GM12878 (cell line): ENCODE results near the gene LRRTM1. TPM values are rescaled to one million over a fixed set of nuclear protein-coding genes. Genes with fewer than 3 reads are reported as not detected.

Source experiments
- ATAC-seq: fragments of 200-7000 bp; cut with Tn5 transposase; 3 replicates; pipeline ENCODE4 v1.9.1; 2020; ENCODE audit warnings: mild to moderate bottlenecking, moderate library complexity
- BruUV-seq: library from RNA; stranded (reverse); fragments of 400-500 nt; replicated peaks from 2 replicates; lab custom pipeline; 2021; lab: Mats Ljungman, UMichigan
- CTCF ChIA-PET: fragments of 300-600 bp; sonication (Branson Sonifier 250); formaldehyde crosslinking; extraction: SDS; loops from one replicate; lab custom pipeline; 2021; ENCODE audit warnings: inconsistent platforms; lab: Yijun Ruan, JAX
- POLR2A ChIA-PET: fragments of 350-600 bp; formaldehyde crosslinking; extraction: SDS; loops from one replicate; lab custom pipeline; 2021; ENCODE audit warnings: inconsistent platforms; lab: Charles Lee
- RAD21 ChIA-PET: fragments of 300-600 bp; sonication (Branson Sonifier 250); formaldehyde crosslinking; loops from one replicate; lab custom pipeline; 2023; ENCODE audit warnings: antibody characterized with exemption; ENCODE audit not compliant: unreplicated experiment; lab: Charles Lee
- SMC1A ChIA-PET: fragments of 300-600 bp; sonication (Branson Sonifier 250); formaldehyde crosslinking; loops from one replicate; lab custom pipeline; 2023; ENCODE audit not compliant: unreplicated experiment, uncharacterized antibody; lab: Charles Lee
- DNase-seq: peaks from one replicate; pipeline ENCODE4 v3.0.0-alpha.2; 2011; ENCODE audit warnings: low read depth, low spot score
- FAIRE-seq: peaks from 3 replicates; lab custom pipeline; 2011; peaks lifted over from hg19 to GRCh38; lab: Jason Lieb, UNC
- H2AFZ ChIP-seq: 2 replicates; pipeline ENCODE4 v1.6.0; 2011; ENCODE audit warnings: low read depth, low read length, control low read depth; ENCODE audit not compliant: control insufficient read depth
- H3K27ac ChIP-seq: 2 replicates; pipeline ENCODE4 v1.5.1; 2011; ENCODE audit warnings: control low read depth; ENCODE audit not compliant: control insufficient read depth, insufficient read depth
- H3K27me3 ChIP-seq, 2 experiments: replicated peaks in 1 of 2; 2 replicates each; pipeline versions ENCODE4 v1.6.0 to v1.6.1; 2011; ENCODE audit warnings: low read length in 1 of 2; ENCODE audit not compliant: control insufficient read depth in 2 of 2, insufficient read depth in 2 of 2
- H3K36me3 ChIP-seq, 2 experiments: 2 replicates each; pipeline ENCODE4 v1.5.1; 2011; ENCODE audit warnings: low read length in 1 of 2; ENCODE audit not compliant: control insufficient read depth in 2 of 2, insufficient read depth in 2 of 2
- H3K4me1 ChIP-seq: 2 replicates; pipeline ENCODE4 v1.6.1; 2011; ENCODE audit warnings: mild to moderate bottlenecking, low read length, moderate library complexity, mixed read lengths; ENCODE audit not compliant: control insufficient read depth, insufficient read depth
- H3K4me2 ChIP-seq: 2 replicates; pipeline ENCODE4 v1.6.0; 2011; ENCODE audit warnings: control low read depth; ENCODE audit not compliant: control insufficient read depth, insufficient read depth
- H3K4me3 ChIP-seq: fragments of 200-600 bp; sonication (generic); 2 replicates; pipeline ENCODE4 v1.5.1; 2016
- H3K79me2 ChIP-seq: 2 replicates; pipeline ENCODE4 v1.6.0; 2011; ENCODE audit warnings: low read length; ENCODE audit not compliant: control insufficient read depth, insufficient read depth
- H3K9ac ChIP-seq: 2 replicates; pipeline ENCODE4 v1.8.0; 2011; ENCODE audit warnings: low read length, control low read depth, mixed read lengths; ENCODE audit not compliant: control insufficient read depth, insufficient read depth
- H3K9me3 ChIP-seq: replicated peaks from 3 replicates; pipeline ENCODE4 v1.5.1; 2011; ENCODE audit warnings: mild to moderate bottlenecking, low read length; ENCODE audit not compliant: control insufficient read depth, insufficient read depth
- H4K20me1 ChIP-seq: 2 replicates; pipeline ENCODE4 v1.6.0; 2011; ENCODE audit not compliant: control insufficient read depth, insufficient read depth
- CBX3 ChIP-seq: fragments of 200-600 bp; sonication (generic); IDR thresholded peaks from 2 replicates; pipeline ENCODE4 v1.6.1; 2016; ENCODE audit warnings: low read depth, borderline replicate concordance
- EGR1 ChIP-seq, 2 experiments: IDR thresholded peaks; 1 replicate in 1 of 2; 2 replicates in 1 of 2; pipeline ENCODE4 v1.6.1; 2011 to 2012; ENCODE audit warnings: low read depth in 2 of 2, low read length in 2 of 2, borderline replicate concordance in 1 of 2, mild to moderate bottlenecking in 1 of 2, moderate library complexity in 1 of 2
- HDAC2 ChIP-seq: fragments of 200-600 bp; sonication (generic); IDR thresholded peaks from 2 replicates; pipeline ENCODE4 v1.6.1; 2017
- KAT2A ChIP-seq: conservative IDR thresholded peaks from 2 replicates; pipeline ENCODE4 v1.6.1; 2011; ENCODE audit warnings: low read depth, low read length; ENCODE audit not compliant: control insufficient read depth
- KLF5 ChIP-seq: fragments of 450-650 bp; IDR thresholded peaks from 2 replicates; pipeline ENCODE4 v1.6.1; 2014; ENCODE audit warnings: mild to moderate bottlenecking; ENCODE audit not compliant: partially characterized antibody
- MEF2A ChIP-seq: IDR thresholded peaks from 2 replicates; pipeline ENCODE4 v1.6.1; 2011; ENCODE audit warnings: low read depth, mild to moderate bottlenecking, low read length, moderate library complexity; ENCODE audit not compliant: insufficient read depth
- MTA2 ChIP-seq: fragments of 450-650 bp; IDR thresholded peaks from 2 replicates; pipeline ENCODE4 v1.6.1; 2016; ENCODE audit warnings: low read depth, mild to moderate bottlenecking, moderate library complexity
- NRF1 ChIP-seq: conservative IDR thresholded peaks from 2 replicates; pipeline ENCODE4 v1.6.1; 2011; ENCODE audit warnings: mild to moderate bottlenecking, low read depth, low read length, improper control_type of control experiment
- PKNOX1 ChIP-seq: fragments of 450-650 bp; IDR thresholded peaks from 2 replicates; pipeline ENCODE4 v1.6.1; 2016; ENCODE audit warnings: mild to moderate bottlenecking
- RBBP5 ChIP-seq: fragments of 200-600 bp; sonication (generic); conservative IDR thresholded peaks from 2 replicates; pipeline ENCODE4 v1.6.1; 2016
- RCOR1 ChIP-seq: conservative IDR thresholded peaks from 2 replicates; pipeline ENCODE4 v1.6.1; 2012; ENCODE audit warnings: low read depth, low read length, improper control_type of control experiment
- SREBF1 ChIP-seq: IDR thresholded peaks from 2 replicates; pipeline ENCODE4 v1.6.1; 2012; ENCODE audit warnings: mild to moderate bottlenecking, low read length
- SREBF2 ChIP-seq: IDR thresholded peaks from 2 replicates; pipeline ENCODE4 v1.6.1; 2012; ENCODE audit warnings: mild to moderate bottlenecking, low read length
- SRF ChIP-seq, 2 experiments: IDR thresholded peaks; 2 replicates each; pipeline ENCODE4 v1.6.1; 2011; ENCODE audit warnings: low read depth in 2 of 2, low read length in 2 of 2, mild to moderate bottlenecking in 1 of 2, moderate library complexity in 1 of 2
- SUPT20H ChIP-seq: IDR thresholded peaks from 2 replicates; pipeline ENCODE4 v1.6.1; 2011; ENCODE audit warnings: low read depth, mild to moderate bottlenecking, low read length, moderate library complexity, borderline replicate concordance; ENCODE audit not compliant: control insufficient read depth
- TBL1XR1 ChIP-seq: IDR thresholded peaks from 2 replicates; pipeline ENCODE4 v1.6.1; 2012; ENCODE audit warnings: low read depth, low read length, improper control_type of control experiment
- ZNF24 ChIP-seq: fragments of 450-650 bp; IDR thresholded peaks from 2 replicates; pipeline ENCODE4 v1.6.1; 2017; ENCODE audit warnings: antibody characterized with exemption, mild to moderate bottlenecking
- ZNF274 ChIP-seq: IDR thresholded peaks from one replicate; pipeline ENCODE4 v1.8.0; 2011; ENCODE audit not compliant: insufficient read length, insufficient read depth
- WGBS: methylation state at CpG from one replicate; pipeline ENCODE4 v1.1.6; 2016; ENCODE audit warnings: low lambda C conversion rate; ENCODE audit not compliant: insufficient replicate concordance, insufficient coverage; ENCODE audit errors: missing lambda C conversion rate; 5-methylcytosine and 5-hydroxymethylcytosine counted together
- in situ Hi-C: fragments of 300-500 bp; cut with MboI; formaldehyde crosslinking; loops from 9 replicates; pipeline ENCODE4 v1.14.3; 2018; ENCODE audit warnings: mixed read lengths
- intact Hi-C: fragments of 100-400 bp; cut with micrococcal nuclease; formaldehyde crosslinking; loops from one replicate; pipeline ENCODE4 v1.14.2; 2022; ENCODE audit not compliant: unreplicated experiment
- polyA plus RNA-seq, 11 experiments: library from polyadenylated mRNA; depleted of rRNA in 4 of 11; unstranded in 6 of 11; stranded (reverse) in 5 of 11; fragments of >200 nt; fragmentation: Nextera tagmentation in 4 of 11; fragmentation: Illumina TruSeq in 1 of 11; extraction: Ambion mirVana in 4 of 11; extraction: Trizol in 1 of 11; gene quantifications; 1 replicate in 1 of 11; 2 replicates in 10 of 11; pipeline versions ENCODE4 v1.2.1 to v1.2.3, GENCODE V29; 2011 to 2016; ENCODE audit warnings: inconsistent platforms in 2 of 11, missing spikeins in 2 of 11, low read depth in 1 of 11
- total RNA-seq, 4 experiments: library from RNA; depleted of rRNA in 3 of 4; stranded (reverse); fragments of >200 nt in 3 of 4; fragmentation: Illumina TruSeq in 1 of 4; extraction: Trizol in 1 of 4; gene quantifications; 2 replicates each; pipeline versions ENCODE4 v1.2.1 to v1.2.3, GENCODE V29; 2013 to 2021

The LRRTM1 gene
- total and polyA plus RNA-seq, 10 of the 15 experiments (the other 5 are each of a cell fraction or from before 2014, with no cell fraction given): not detected

GRCh38 chr2:80351231-80351630, 46.7 kb upstream of the LRRTM1 start:
- ChIA-PET RAD21 (no interaction called here), SMC1A (interaction anchor here (0.9 to 1.6 kb wide), 9 partner anchors 12 to 146 kb away, joined by 3 to 6 read pairs (median 3); no protein-coding TSS in a partner anchor), POLR2A (interaction anchor here (0.9 kb wide), 1 partner anchor 147 kb away, joined by 3 read pairs; no protein-coding TSS in a partner anchor), CTCF (interaction anchor here (1.6 to 1.7 kb wide), 2 partner anchors 12 to 25 kb away, joined by 5 read pairs; no protein-coding TSS in a partner anchor)
- H3K4me1 ChIP-seq: no peaks in the 10 kb centered on the region
- WGBS: 52% methylated on average over 3 of the region's 3 CpGs
- no peak overlapping the region for H2AFZ ChIP-seq
- no peak overlapping the region for H3K27ac ChIP-seq
- H3K9me3 ChIP-seq: no peaks in the 10 kb centered on the region
- intact Hi-C loops (no loop called here), in situ Hi-C loops (no loop called here)
- H3K79me2 ChIP-seq: no peaks in the 10 kb centered on the region
- H3K36me3 ChIP-seq: no peaks in the 10 kb centered on the region
- no peaks in the 10 kb centered on the region for H4K20me1 ChIP-seq
- FAIRE-seq: no peak
- no peak for DNase-seq
- H3K4me3 ChIP-seq: no peak overlapping the region
- H3K9ac ChIP-seq: no peak overlapping the region
- no peaks in the 10 kb centered on the region for H3K27me3 ChIP-seq
- BruUV-seq: no TSS peak
- H3K4me2 ChIP-seq: no peak overlapping the region
- ATAC-seq: no peak; the same call in 1 of the 3 replicates
- TF ChIP-seq RCOR1: no peak
- no peak for TF ChIP-seq KAT2A
- no peak for TF ChIP-seq KLF5
- no peak for TF ChIP-seq MEF2A
- TF ChIP-seq ZNF24: no peak
- TF ChIP-seq SREBF2: no peak
- no peak for TF ChIP-seq NRF1
- TF ChIP-seq SREBF1: no peak
- TF ChIP-seq PKNOX1: no peak
- TF ChIP-seq CBX3: no peak
- no peak for TF ChIP-seq RBBP5
- TF ChIP-seq MTA2: no peak
- TF ChIP-seq SRF (IDR thresholded peaks at IDR 0.05; ENCODE audit: low read depth in 2 of 2, low read length in 2 of 2): no peak
- TF ChIP-seq SUPT20H: no peak
- no peak for TF ChIP-seq TBL1XR1
- no peak for TF ChIP-seq EGR1 (IDR thresholded peaks at IDR 0.05; ENCODE audit: borderline replicate concordance in 1 of 2, low read depth in 2 of 2, low read length in 2 of 2)
- TF ChIP-seq HDAC2: no peak
- no peak for TF ChIP-seq ZNF274
